NCI-H2196 treated with DMSO at 0.1 percent for 48 hours (cell line): ENCODE results near the gene COPG2.
"Not testable (repeated sequence)": the region's sequence is repeated elsewhere in the genome, so short reads cannot be mapped to it uniquely, and the experiment has no call there.

Source experiments
- DNase-seq: peaks from one replicate; lab custom pipeline; 2025; ENCODE audit not compliant: unreplicated experiment; lab: John Stamatoyannopoulos, UW

COPG2 gene

DNA sequence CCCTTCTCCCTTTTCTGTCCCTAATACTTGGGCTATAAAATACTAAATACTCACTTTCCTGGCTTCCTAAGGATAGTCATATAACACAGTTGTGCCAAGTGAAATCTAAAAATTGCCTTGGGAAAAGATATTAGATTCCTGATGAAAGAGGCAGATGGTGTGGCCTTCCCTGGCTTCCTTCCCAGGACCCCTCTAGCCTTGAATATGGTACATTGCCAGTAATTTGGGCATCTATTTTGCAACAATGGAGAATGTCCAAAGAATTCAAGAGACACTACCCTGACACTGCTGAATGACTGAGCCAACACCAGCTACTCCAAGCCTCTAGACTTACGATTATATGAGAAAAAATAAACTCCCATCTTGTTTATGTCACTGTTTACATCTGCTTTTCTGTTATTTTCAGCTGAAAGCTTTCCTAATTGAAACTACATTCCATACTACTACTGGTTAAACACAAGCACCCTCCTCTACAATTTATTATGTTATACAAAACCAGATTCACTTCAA is 17.9 kb downstream of the COPG2 start:
- no peak for DNase-seq

- DNase-seq: no peak
Measured at GRCh38 chr7:130649004-130649790, 19.4 kb downstream of the COPG2 start.

GRCh38 chr7:130648580-130648979 is 20.0 kb downstream of the COPG2 start:
- no peak for DNase-seq

DNA sequence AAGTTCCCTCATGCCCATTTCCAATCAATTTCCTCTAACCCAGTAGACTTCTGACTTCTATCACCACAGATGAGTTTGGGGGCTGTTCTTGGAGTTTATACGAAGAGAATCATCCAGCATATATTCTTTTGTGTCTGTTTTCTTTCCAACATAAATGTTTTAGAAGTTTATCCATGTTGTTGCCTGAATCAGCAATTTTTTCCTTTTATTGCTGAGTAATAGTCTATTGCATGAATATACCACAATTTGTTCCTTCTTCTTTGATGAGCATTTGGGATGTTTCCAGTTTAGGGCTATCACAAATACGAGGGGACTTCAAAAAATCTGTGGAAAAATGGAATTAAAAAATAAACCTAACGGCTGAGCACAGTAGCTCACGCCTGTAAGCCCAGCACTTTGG is 26.2 kb downstream of the COPG2 start:
- DNase-seq: no peak

DNA sequence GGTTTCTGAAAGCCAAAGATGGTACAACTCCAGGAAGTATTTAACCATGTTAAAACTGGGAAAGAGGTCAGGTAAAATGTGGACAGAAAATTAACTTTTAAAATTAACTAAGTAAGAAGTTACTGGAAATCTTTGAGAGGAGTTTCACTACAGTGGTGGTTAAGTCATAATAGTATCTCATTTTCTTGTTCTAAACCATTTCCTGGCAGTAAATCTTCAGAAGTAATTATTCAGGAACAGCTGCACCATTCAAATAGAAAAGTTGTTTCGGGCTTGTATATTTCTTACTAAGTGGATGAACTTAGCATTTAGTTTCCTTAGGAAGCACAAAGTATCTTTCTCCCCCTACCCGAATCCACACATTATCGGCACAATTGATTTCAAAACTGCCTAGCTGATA is 27.1 kb downstream of the COPG2 start:
- no peak for DNase-seq

DNA sequence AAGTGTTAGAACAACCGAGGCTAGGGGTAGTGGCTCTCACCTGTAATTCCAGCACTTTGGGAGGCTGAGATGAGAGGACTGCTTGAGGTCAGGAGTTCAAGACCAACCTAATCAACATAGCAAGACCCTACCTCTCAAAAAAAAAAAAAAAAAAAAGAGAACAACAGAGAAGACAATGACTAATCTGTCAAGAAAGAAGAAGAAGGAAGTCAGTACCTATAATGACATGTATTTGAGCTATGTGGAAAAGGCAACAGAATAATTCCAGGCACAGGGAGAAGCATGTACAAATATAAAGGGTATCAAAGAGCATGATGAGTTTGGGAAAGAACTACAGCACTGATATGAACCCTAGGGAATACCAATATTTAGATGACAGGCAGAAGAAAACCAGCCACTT is 27.5 kb downstream of the COPG2 start:
- DNase-seq: no peak

DNA sequence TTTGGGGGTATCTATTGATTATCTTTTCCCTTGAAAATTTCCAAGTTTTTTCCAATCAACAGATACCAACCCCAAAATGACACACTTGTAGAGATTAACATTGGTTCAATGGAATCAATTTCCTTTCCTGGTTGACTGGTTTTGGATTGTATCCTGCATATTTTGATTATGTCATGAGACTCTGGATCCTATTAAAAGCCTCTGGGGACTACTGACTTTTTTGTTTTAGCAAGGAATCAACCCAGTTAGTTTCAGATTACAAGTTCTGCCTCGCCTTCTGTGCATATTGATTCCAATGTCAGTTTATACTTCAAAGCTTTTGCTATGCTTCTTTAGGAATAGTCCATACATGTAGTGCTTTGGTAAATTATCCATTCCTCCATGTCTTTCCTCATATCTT is 29.2 kb downstream of the COPG2 start:
- DNase-seq: no peak

DNA sequence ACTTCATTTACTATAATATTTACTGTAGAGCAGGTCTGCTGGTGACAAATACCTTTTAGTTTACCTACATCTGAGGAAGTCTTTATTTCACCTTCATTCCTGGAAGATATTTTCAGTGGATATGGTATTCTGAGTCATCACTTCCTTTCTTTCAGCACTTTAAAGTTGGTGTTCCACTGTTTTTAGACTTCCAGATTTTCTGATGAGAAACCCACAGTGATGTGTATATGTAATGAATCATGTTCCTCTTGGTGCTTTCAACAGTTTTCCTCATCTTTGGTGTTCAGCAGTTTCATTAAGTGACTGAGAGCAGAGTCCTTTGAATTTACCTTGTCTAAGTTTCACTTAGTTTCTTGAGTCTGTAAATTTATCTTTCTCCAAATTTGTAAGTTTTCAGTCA is 36.4 kb downstream of the COPG2 start:
- DNase-seq: no peak

GRCh38 chr7:130628901-130629300 is 39.6 kb downstream of the COPG2 start:
- no peak for DNase-seq

DNA sequence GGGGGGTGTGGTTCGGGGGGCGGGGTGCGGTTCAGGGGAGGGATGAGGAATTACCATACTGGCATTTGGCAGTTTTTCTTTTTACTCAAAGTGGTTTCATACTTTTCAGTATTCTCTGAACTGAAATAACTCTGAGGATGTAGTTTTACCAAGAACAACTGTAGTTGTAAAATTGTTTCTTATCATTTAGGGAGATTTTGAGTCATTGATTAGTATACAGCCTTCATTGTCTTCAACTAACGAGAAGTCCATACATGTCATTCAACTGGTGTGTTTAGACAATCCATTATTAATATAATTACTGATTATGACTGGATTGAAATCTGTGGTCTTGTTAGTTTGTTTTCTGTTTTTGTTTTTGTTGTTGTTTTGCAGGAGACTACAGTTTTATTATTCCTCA is 40.8 kb downstream of the COPG2 start:
- DNase-seq: no peak

DNA sequence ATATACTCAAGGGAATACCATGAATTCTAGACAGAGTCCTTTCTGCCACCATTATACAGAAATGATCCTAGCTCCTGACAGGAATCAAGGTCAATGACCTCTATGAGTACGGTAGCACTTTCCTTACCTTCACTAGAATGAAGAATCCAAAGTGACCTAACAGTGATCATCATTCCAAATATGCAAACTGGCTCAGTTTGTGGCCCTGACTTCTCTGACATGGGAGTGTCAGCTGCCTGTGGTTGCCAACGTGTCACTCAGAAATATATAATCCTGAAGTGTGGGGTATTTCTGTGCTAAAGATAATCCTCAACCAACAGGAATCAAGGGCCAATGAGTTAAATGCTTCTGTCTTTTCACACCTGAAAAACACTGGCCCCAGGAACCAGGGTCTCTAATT is 45.7 kb downstream of the COPG2 start:
- no peak for DNase-seq

GRCh38 chr7:130615583-130615982 is 53.0 kb downstream of the COPG2 start:
- DNase-seq: no peak

DNA sequence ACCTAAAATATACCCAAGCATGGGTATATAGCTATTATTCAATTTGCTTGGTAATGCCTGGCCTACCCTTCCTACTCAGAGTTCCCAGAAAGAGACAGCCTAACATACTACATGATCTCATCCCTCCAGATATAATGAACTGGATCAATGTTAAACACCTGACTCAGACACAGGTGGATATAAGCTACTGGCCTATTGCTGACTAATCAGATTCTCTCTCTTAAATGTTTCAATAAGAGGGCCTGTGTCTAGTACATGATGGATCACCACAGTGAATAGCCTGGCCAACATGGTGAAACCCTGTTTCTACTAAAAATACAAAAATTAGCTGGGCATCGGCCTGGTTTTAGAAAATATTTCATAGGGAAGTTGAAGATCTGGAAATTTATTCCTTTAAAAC is 54.1 kb downstream of the COPG2 start:
- no peak for DNase-seq

DNA sequence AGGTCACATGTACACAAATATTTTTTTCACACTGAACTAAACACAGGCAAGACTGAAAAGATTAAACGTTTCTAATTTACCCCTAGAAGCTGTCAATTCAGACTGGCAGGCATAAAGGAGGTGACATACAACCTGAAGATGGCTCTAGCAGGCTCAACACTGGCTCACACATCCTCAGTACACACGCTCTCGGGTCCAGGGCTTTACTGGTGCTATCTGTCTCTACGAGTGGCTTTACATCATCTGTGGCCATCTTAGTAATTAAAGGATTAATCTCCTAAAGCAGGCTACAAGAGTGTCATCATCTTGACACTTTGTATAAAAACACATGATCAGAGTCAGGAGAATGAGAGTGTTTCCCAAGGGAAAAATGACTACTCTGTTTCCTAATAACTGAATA is 57.3 kb downstream of the COPG2 start:
- DNase-seq: no peak

- DNase-seq: not testable (repeated sequence)
Measured at GRCh38 chr7:130607066-130607465, 61.5 kb downstream of the COPG2 start.

DNA sequence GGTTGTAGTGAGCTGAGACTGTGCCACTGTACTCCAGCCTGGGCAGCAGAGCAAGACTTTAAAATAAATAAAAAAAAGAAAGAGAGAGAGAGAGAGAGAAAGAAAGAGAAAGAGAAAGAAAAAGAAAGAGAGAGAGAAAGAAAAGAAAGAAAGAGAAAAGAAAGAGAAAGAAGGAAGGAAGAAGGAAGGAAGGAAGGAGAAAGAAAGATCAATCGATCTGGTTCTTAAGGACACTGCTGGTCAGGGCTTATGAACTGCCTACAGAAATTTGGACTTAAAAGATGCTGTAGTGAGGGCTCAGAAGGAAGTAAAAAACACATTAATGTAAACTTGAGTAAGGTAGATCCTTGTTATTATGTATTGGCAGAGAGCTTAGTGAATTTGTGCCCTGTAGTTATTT is 62.4 kb downstream of the COPG2 start:
- no peak for DNase-seq

DNA sequence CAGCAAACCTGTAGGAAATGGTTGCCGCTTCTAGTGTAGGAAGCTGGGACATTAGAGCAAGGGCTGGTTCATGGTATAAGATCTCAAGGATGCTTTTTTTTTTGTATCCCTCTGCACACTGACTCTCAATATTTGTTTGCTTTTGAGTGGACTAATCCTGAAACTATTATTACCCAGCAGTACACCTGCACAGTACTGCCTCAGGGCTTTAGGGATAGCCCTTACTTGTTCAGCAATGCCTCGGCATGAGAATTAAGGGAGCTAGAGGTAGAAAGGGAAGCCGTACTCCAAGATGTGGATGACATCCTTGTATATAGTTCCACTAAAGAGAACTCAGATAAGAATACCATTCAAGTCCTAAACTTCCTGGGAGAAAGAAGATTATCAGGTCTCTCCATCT is 70.5 kb downstream of the COPG2 start:
- no peak for DNase-seq

- no peak for DNase-seq
Measured at GRCh38 chr7:130595986-130596385, 72.6 kb downstream of the COPG2 start.

DNA sequence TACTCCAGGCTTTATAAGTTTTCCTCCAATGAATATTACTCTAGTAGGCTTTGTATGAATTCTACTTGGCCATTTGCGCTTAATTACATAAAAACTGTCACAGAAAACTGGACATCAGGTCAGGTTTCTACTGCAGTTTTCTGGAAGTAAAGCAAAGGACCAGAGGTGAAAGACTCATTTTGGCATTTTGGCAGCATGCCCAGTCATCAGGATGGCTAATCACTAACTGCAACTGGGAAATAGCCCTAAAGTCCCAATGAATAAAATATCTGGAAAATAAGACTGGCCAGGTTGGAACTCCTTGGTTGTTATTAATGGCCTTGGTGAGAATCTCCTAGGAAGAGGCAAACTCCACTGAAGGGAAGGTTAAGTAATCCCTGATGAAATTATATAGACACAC is 75.5 kb downstream of the COPG2 start:
- no peak for DNase-seq

DNA sequence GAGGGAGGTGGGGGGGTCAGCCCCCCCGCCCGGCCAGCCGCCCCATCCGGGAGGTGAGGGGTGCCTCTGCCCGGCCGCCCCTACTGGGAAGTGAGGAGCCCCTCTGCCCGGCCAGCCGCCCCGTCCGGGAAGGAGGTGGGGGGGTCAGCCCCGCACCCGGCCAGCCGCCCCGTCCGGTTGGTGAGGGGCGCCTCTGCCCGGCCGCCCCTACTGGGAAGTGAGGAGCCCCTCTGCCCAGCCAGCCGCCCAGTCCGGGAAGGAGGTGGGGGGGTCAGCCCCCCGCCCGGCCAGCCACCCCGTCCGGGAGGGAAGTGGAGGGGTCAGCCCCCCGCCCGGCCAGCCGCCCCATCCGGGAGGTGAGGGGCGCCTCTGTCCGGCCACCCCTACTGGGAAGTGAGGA is 77.1 kb downstream of the COPG2 start:
- not testable (repeated sequence) for DNase-seq

GRCh38 chr7:130585932-130586331 is 82.6 kb downstream of the COPG2 start:
- DNase-seq: not testable (repeated sequence)

GRCh38 chr7:130575110-130575509 is 93.4 kb downstream of the COPG2 start:
- DNase-seq: not testable (repeated sequence)

- DNase-seq: not testable (repeated sequence)
Measured at GRCh38 chr7:130570144-130570543, 98.4 kb downstream of the COPG2 start.
